ENCODE results near the gene CAMTA1.

The CAMTA1 gene

DNA sequence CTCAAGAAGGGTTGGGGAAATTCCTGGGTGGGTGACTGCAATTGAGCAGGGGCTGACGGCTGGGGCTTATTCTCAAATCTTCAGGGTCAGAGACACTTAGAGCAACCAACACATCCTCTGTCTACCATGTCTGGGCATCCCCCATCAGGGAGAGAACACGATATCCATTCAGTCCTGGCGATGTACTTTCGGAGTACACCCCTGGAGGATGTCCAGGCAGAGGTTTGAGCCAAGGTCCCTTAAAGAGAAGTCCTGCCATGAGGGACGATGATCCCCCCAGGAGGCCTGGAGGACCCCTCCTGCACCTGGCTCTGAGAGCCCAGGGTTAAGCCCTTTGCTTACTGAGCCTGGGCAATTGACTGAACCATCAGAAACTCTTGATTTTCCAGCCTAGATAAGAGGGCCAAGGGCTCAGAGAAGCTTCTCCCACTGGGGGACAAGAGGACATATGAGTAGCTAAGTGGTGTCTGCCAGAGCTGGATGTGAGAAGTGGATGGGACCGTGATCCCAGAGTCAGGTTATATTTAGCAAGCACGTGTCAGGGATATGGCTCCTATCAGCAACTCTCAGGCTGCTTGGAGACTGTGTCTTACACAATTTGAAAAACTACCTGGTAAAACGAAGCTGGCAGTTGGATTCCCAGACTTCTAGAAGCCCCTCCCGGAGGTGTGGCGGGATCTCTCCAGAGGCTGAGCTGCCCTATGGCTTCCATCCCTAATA is 732.5 kb downstream of the CAMTA1 start:
- Histone ChIP-seq H3K4me3 (ENCODE audit: extremely low read depth, insufficient read depth, low read length, poor library complexity, severe bottlenecking) (no peak overlapping the region), H3K27ac (ENCODE audit: low read depth, low read length, severe bottlenecking) (no peak overlapping the region)
- 85 to 87% methylated on average over 9 to 10 of the region's 10 CpGs for WGBS, 2 experiments (ENCODE audit: insufficient coverage in 2 of 2)

DNA sequence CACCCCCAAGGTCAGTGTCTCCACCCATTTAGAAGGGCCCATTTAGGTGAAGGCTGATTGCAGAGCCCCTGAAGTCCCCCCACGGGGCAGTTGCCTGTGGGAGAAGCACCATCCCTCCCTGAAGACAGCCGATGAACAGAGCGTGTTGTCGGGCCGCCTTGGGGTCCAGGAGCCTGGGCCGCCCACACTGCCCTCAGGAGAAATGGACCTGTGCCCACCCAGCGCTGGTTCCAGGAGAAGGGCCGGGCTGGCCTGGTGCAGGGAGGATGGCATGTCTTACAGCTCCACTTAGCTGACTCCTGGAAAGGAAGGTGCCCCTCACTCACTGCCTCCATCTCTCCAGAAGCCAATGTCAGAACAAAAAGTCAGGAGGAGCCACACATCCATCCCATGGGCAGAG is 733.2 kb downstream of the CAMTA1 start:
- H3K9me3 ChIP-seq (ENCODE audit: control insufficient read depth, low read length), result no peaks in the 10 kb centered on the region
- 92 to 93% methylated on average over 8 of the region's 8 CpGs for WGBS, 2 experiments (ENCODE audit: insufficient coverage in 2 of 2)
- H3K4me3 ChIP-seq (ENCODE audit: extremely low read depth, insufficient read depth, low read length, poor library complexity, severe bottlenecking), result no peak overlapping the region
- no peak overlapping the region for H3K27ac ChIP-seq (ENCODE audit: low read depth, low read length, severe bottlenecking)
- peaks cover under 1% of the 10 kb centered on the region for H3K4me1 ChIP-seq (ENCODE audit: control insufficient read depth, insufficient read depth, low read length, poor library complexity, severe bottlenecking)
- no peaks in the 10 kb centered on the region for H3K36me3 ChIP-seq (ENCODE audit: control insufficient read depth, insufficient read depth, low read length)

More for the DNA sequence above, 732.5 kb downstream of the CAMTA1 start:
- peaks cover 7% of the 10 kb centered on the region for H3K4me1 ChIP-seq (ENCODE audit: control insufficient read depth, insufficient read depth, low read length, poor library complexity, severe bottlenecking)
- no peaks in the 10 kb centered on the region for H3K9me3 ChIP-seq (ENCODE audit: control insufficient read depth, low read length)
- H3K36me3 ChIP-seq (ENCODE audit: control insufficient read depth, insufficient read depth, low read length), result no peaks in the 10 kb centered on the region

DNA sequence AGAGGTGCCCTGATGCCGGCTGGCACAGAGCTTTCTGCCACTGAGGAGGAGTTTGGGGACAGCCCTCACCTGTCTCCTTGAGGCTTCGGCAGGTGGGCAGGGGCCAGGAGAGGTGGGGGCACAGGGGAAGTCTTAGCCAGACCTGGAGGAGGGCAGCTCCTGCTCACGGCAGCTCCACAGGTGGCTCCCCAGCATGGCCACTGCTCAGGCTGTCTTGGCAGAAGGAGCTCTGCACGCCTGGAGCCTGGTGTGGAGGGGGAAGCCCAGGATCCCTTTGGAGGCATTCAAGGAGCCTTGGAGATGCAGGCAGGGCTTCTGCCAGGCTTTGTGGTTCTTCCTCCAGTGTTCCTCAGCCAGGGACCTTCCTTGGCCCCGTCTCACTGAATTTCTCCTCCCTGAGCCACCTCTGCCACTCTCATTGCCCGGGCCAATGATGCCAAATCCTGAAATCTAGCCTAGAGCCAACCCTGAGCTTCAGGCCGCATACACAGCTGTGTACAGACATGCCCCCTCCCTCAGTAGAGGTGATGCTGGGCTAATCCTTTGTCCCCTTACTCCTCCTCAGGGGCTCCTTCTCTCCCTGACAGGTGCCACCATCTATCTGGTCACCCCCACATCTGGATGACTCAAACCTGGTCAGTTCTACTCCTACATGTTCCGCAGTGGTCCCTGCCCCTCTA is 734.1 kb downstream of the CAMTA1 start:
- no peak overlapping the region for H3K4me3 ChIP-seq (ENCODE audit: extremely low read depth, insufficient read depth, low read length, poor library complexity, severe bottlenecking)
- no peaks in the 10 kb centered on the region for H3K9me3 ChIP-seq (ENCODE audit: control insufficient read depth, low read length)
- no peak overlapping the region for H3K27ac ChIP-seq (ENCODE audit: low read depth, low read length, severe bottlenecking)
- H3K4me1 ChIP-seq (ENCODE audit: control insufficient read depth, insufficient read depth, low read length, poor library complexity, severe bottlenecking), result no peaks in the 10 kb centered on the region
- no peaks in the 10 kb centered on the region for H3K36me3 ChIP-seq (ENCODE audit: control insufficient read depth, insufficient read depth, low read length)
- whole genome bisulfite sequencing, 2 experiments (ENCODE audit: insufficient coverage in 2 of 2), result 89 to 97% methylated on average over 7 of the region's 8 CpGs

DNA sequence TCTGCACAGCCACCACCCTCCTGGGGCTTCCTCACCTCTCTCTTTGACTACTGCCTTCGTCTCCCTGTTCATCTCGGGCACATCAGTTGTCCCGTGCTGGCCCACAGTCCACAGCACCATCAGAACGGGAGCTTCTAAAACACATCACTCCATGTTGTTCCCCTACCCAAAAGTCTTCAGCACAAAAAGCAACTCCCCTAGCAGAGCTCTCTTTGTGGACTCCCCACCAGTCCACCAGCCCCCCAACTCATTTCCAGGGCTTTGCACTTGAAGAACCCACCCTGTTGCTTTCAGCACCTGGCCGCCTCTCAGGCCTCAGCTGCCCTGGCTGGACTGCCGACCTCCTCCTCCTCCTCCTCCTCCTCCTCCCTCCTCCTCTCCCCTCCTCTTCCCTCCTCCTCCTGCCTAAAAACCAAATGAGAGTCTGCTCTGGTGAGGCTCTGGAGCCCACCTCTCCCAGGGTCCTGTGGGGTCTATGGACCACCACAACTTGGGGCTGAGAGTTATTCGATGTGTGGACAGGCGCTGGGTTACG is 734.7 kb downstream of the CAMTA1 start:
- Histone ChIP-seq H3K9me3 (ENCODE audit: control insufficient read depth, low read length) (no peaks in the 10 kb centered on the region), H3K27ac (ENCODE audit: low read depth, low read length, severe bottlenecking) (no peak overlapping the region), H3K36me3 (ENCODE audit: control insufficient read depth, insufficient read depth, low read length) (no peaks in the 10 kb centered on the region), H3K4me1 (ENCODE audit: control insufficient read depth, insufficient read depth, low read length, poor library complexity, severe bottlenecking) (no peaks in the 10 kb centered on the region), H3K4me3 (ENCODE audit: extremely low read depth, insufficient read depth, low read length, poor library complexity, severe bottlenecking) (no peak overlapping the region)
- 83 to 84% methylated on average over 2 to 7 of the region's 9 CpGs for WGBS, 2 experiments (ENCODE audit: insufficient coverage in 2 of 2)

DNA sequence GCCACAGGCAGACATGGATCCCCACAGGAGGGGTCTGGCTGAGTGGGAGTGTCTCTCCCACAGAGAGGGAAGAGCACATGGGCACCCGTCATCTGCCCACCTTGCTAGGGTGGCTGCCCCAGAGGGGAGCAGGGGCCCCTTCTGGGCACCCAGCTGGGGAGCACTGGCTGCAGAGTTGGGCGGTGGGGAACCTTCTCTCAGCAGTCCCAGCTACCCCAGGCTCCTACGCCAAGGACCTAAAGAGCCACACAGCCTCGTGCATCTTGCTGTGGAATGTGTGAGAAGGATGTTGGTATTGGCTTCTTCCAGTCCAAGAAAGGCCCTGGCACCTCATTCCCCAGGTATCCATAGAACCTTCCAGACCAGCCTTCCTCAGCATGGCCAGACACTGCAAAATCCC is 735.2 kb downstream of the CAMTA1 start:
- WGBS, 2 experiments (ENCODE audit: insufficient coverage in 2 of 2), result 89 to 100% methylated on average over 1 of the region's 4 CpGs
- H3K9me3 ChIP-seq (ENCODE audit: control insufficient read depth, low read length), result no peaks in the 10 kb centered on the region
- H3K4me1 ChIP-seq (ENCODE audit: control insufficient read depth, insufficient read depth, low read length, poor library complexity, severe bottlenecking), result no peaks in the 10 kb centered on the region
- no peaks in the 10 kb centered on the region for H3K36me3 ChIP-seq (ENCODE audit: control insufficient read depth, insufficient read depth, low read length)
- H3K4me3 ChIP-seq (ENCODE audit: extremely low read depth, insufficient read depth, low read length, poor library complexity, severe bottlenecking), result no peak overlapping the region
- H3K27ac ChIP-seq (ENCODE audit: low read depth, low read length, severe bottlenecking), result no peak overlapping the region

DNA sequence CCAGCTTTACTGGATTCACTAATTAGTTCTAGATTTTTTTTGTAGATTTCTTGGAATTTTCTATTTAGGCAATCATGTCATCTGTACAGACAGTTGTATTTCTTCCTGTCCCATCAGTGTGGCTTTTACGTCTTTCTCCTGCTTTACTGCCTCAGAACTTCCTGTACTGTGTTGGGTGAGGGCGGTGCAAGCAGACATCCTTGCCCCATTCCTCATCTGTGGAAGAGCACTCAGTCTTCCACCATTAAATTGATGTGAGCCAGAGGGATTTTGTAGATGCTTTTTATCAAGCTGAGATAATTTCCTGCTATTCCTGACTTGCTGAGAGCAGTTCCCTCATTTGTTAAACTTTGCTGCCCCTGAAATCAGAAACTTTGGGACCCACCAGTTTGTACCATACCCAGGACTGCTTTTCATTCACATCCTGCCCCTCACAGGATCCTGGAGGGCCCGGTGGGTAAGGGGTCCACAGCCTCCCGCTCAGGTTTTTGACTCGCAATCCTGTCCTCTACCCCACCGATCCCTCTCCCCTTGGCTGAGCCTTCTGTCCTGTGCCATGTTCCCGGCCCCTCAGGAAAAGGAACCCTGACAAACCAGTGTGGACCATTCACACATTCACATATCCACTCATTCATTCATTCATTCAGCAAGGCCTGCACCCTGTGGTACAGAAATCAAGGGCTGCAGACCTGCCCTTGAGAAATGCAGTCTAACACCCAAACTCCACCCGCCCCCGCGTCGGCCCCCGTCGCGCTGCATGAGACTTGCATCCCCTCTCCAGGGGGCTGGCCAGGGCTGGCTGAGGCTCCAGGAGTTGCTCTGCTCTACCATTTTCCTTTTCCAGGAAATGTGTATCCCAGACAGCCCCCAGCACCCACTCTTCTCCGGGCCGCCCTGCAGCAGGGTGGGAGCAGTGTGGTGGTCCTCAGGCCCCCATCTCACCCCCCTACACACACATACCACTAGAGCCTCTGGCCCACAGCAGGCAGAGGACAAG is 739.4 kb downstream of the CAMTA1 start:
- Histone ChIP-seq H3K36me3 (ENCODE audit: control insufficient read depth, insufficient read depth, low read length) (no peaks in the 10 kb centered on the region), H3K4me1 (ENCODE audit: control insufficient read depth, insufficient read depth, low read length, poor library complexity, severe bottlenecking) (peaks cover 27% of the 10 kb centered on the region), H3K9me3 (ENCODE audit: control insufficient read depth, low read length) (no peaks in the 10 kb centered on the region), H3K4me3 (ENCODE audit: extremely low read depth, insufficient read depth, low read length, poor library complexity, severe bottlenecking) (no peak overlapping the region), H3K27ac (ENCODE audit: low read depth, low read length, severe bottlenecking) (no peak overlapping the region)
- 86 to 93% methylated on average over 12 to 14 of the region's 16 CpGs for WGBS, 2 experiments (ENCODE audit: insufficient coverage in 2 of 2)

DNA sequence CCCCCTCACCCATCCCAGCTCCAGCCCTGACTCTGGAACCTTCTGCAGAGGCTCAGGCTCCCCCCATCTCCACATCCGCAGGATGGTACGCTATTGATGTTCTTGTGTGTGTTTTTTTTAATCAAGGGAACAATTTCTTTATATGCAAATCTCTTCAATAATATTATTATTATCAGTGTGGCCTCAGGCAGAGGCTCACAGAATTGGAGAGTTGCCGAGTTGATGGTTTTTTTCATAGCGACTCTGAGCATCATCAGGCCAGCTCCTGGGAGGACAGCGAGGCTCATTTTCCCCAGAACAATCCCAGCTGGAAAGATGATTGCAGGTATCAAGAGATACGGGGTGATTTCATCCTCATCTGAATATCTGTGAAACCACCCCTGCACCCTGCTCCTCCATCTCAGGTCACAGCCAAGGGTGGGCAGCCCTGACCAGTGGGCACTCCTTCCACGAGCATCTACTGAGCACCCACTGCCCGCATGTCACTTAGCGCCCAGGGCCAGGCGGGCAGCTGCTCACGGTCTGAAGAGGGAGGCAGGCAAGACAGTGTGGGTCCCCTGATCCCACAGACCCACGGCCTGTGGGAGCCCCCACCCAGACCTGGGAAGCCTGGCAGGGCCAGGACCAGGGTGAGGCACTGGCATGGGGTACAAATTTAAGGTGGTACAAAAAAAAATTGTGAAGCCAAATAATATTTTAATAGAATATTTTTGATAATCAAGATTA is 740.2 kb downstream of the CAMTA1 start:
- Histone ChIP-seq H3K9me3 (ENCODE audit: control insufficient read depth, low read length) (no peaks in the 10 kb centered on the region), H3K36me3 (ENCODE audit: control insufficient read depth, insufficient read depth, low read length) (no peaks in the 10 kb centered on the region), H3K4me3 (ENCODE audit: extremely low read depth, insufficient read depth, low read length, poor library complexity, severe bottlenecking) (no peak overlapping the region), H3K4me1 (ENCODE audit: control insufficient read depth, insufficient read depth, low read length, poor library complexity, severe bottlenecking) (peaks cover 27% of the 10 kb centered on the region), H3K27ac (ENCODE audit: low read depth, low read length, severe bottlenecking) (no peak overlapping the region)
- WGBS, 2 experiments (ENCODE audit: insufficient coverage in 2 of 2), result 88 to 93% methylated on average over 5 to 9 of the region's 12 CpGs

DNA sequence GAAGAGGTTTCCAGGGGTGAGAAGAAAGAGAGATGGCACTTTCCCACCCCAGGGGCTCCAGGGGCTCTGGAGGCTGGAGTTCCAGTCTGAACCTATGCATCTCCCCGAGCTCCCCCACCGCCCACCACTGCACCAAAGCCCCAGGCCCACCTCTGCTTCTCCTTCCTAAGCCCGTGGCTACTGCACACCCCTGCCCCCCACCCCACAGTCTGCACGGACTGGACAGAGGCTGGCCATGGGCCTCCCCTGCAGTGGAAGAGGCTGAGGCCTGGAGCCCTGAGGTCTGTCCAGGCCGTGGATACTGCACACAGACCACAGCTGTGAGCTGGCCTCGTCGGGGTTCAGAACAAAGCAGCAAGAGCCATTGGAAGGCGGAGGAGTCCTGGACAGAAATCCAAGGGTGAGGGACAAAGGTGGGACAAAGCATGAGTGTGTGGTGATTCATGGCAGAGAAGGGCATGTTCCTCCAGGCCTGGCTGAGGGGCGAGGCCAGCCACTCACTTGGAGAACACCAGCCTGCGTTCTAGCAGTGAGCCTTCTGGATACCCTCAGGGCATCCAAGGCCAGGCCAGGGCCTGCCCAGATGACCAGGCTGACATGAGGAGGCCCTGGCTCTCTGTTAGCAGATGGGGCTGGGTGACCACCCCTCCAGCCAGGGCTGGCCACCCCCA is 741.1 kb downstream of the CAMTA1 start:
- 86 to 98% methylated on average over 5 to 8 of the region's 10 CpGs for WGBS, 2 experiments (ENCODE audit: insufficient coverage in 2 of 2)
- H3K27ac ChIP-seq (ENCODE audit: low read depth, low read length, severe bottlenecking), result peak overlapping the region; percentile 5
- H3K9me3 ChIP-seq (ENCODE audit: control insufficient read depth, low read length), result no peaks in the 10 kb centered on the region
- no peak overlapping the region for H3K4me3 ChIP-seq (ENCODE audit: extremely low read depth, insufficient read depth, low read length, poor library complexity, severe bottlenecking)
- no peaks in the 10 kb centered on the region for H3K36me3 ChIP-seq (ENCODE audit: control insufficient read depth, insufficient read depth, low read length)
- H3K4me1 ChIP-seq (ENCODE audit: control insufficient read depth, insufficient read depth, low read length, poor library complexity, severe bottlenecking), result peaks cover 27% of the 10 kb centered on the region

DNA sequence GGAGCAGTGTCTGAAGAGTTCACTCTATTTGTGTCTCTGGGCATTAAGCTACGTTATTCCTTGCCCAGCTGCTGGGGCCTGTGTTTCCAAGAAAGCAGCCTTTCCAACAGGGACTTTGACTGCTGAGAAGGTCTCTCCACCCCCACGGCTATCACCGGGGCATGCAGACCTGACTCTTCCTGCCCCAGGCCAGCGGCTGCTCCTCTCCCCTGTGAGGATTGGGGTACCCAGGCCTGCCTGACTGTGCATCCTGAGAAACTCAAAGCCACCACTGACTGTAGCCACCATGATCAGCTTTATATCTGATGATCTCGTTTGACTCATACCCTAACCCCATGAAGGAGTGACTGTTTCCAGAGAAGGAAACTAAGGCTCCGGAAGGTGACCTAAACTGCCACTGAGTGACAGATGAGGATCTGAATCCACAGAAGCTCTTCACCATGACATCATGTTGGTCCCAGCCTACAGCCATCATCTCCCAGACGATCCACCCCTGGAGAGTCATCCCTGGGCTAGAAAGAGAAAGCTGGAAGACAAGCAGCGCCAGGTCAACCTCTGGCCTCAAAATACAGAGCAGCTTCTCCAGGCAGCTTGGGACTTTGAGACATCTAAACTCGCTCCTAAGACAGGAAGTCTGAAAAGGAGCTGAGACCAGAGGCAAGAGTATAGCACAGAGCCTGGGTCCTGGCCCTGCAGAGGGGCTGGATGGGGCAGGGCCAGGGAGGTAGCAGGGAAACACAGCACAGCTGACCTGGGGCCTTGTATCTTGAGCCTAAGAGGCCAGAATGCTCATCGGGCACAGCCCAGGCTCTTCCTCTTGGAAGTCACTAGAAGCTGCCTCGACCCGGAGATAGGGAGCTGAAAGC is 741.8 kb downstream of the CAMTA1 start:
- peak overlapping the region; percentile 5 for H3K27ac ChIP-seq (ENCODE audit: low read depth, low read length, severe bottlenecking)
- H3K36me3 ChIP-seq (ENCODE audit: control insufficient read depth, insufficient read depth, low read length), result no peaks in the 10 kb centered on the region
- 92 to 94% methylated on average over 11 of the region's 12 CpGs for WGBS, 2 experiments (ENCODE audit: insufficient coverage in 2 of 2)
- no peaks in the 10 kb centered on the region for H3K9me3 ChIP-seq (ENCODE audit: control insufficient read depth, low read length)
- H3K4me1 ChIP-seq (ENCODE audit: control insufficient read depth, insufficient read depth, low read length, poor library complexity, severe bottlenecking), result peaks cover 27% of the 10 kb centered on the region
- no peak overlapping the region for H3K4me3 ChIP-seq (ENCODE audit: extremely low read depth, insufficient read depth, low read length, poor library complexity, severe bottlenecking)
